ENCODE measurements around the gene TSTD2. TPM values are rescaled to one million over a fixed set of nuclear protein-coding genes. Genes with fewer than 3 reads are reported as not detected.

The TSTD2 gene
- total RNA-seq (2022; extraction: Qiagen RNA extraction; ENCODE audit: low read depth): 8.2 to 12.3 TPM (median 10.0 TPM) in 5 replicates

GRCh38 chr9:97632985-97633858, at the start of gene TSTD2, which contains the start of gene NCBP1:
TSS of gene TSTD2 (minus strand) at chr9:97633368. CDS start at chr9:97627562, 5,806 bp downstream.
TSS of gene NCBP1 (plus strand) at chr9:97633821. CDS start at chr9:97633882, 61 bp downstream.

Other genes starting within 250 kb of the TSTD2 start
- 9.8 to 13.5 TPM (median 12.9 TPM) in 5 replicates for gene TDRD7, start 221.3 kb downstream of the TSTD2 start, total RNA-seq (2022; extraction: Qiagen RNA extraction; ENCODE audit: low read depth)
- 1.6 to 2.4 TPM (median 2.1 TPM) in 5 replicates for gene TMOD1, start 131.7 kb downstream of the TSTD2 start, total RNA-seq (2022; extraction: Qiagen RNA extraction; ENCODE audit: low read depth)
- 22.9 to 27.6 TPM (median 26.3 TPM) in 5 replicates for gene NCBP1, start 453 bp upstream of the TSTD2 start, total RNA-seq (2022; extraction: Qiagen RNA extraction; ENCODE audit: low read depth)
- 13.4 to 15.6 TPM (median 14.7 TPM) in 5 replicates for gene XPA, start 64.0 kb upstream of the TSTD2 start, total RNA-seq (2022; extraction: Qiagen RNA extraction; ENCODE audit: low read depth)
- 3.1 to 4.7 TPM (median 4.0 TPM) in 5 replicates for gene FOXE1, start 219.9 kb upstream of the TSTD2 start, total RNA-seq (2022; extraction: Qiagen RNA extraction; ENCODE audit: low read depth)